NT2/D1 (cell line): ENCODE measurements around the gene OPN1MW3.

Experiments
- SUZ12 ChIP-seq: IDR thresholded peaks from 2 replicates; pipeline ENCODE4 v1.6.1; 2011; ENCODE audit not compliant: insufficient read length, insufficient read depth; ENCODE audit errors: extremely low read depth
- YY1 ChIP-seq: IDR thresholded peaks from 2 replicates; pipeline ENCODE4 v1.6.1; 2011; ENCODE audit not compliant: insufficient read length, insufficient read depth

GRCh38 chrX:154312116-154312515, 54.7 kb downstream of the OPN1MW3 start:
- TF ChIP-seq SUZ12 (no peak), YY1 (no peak)
